ENCODE measurements around the gene DNAH9.

The DNAH9 gene

GRCh38 chr17:11981862-11982261 is 383.6 kb downstream of the DNAH9 start:
- DNase-seq (ENCODE audit: low read depth in 2 of 2) = no peak

GRCh38 chr17:11986179-11986941 is 388.1 kb downstream of the DNAH9 start:
- no peak for DNase-seq (ENCODE audit: low read depth in 2 of 2)

DNA sequence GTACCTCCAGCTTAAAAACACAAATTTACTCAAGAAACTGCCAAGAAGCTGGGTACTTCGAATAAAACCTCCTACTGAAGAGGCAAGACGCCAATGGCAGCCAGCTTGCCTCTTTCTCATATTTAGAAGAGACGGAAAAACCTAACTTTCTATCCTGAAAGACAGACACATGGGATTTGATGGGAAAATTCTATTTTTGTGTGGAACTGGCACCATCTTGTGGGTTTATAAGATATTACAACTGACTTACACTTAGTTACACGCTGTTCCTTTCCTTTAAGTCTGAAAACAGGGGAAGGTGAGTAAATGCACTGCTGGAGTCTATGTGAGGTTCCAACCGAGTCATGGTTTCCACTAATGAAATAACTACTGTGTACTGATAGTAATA is 388.7 kb downstream of the DNAH9 start:
- DNase-seq (ENCODE audit: low read depth in 2 of 2) = no peak

- DNase-seq (ENCODE audit: low read depth in 2 of 2) = no peak
These were observed 392.2 kb downstream of the DNAH9 start for GRCh38 chr17:11990363-11990983.

DNA sequence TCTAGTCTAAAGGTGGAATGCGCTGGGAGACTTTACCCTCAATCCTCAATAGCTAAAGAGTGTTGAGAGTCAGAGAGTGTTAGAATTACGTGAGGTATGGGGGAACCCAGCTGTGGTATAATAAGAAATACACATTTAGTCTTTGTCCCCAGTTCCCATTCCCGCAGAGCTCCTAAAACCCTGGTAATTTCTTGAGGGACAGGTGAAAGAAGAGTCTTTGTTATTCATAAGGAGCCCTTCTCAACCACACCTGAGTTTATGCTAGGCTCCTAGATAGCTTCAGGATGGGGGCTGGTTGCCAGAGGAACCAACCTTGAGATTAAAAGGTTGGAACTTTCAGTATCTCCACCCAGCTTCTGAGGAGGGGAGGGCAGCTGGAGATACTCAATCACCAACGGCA is 393.2 kb downstream of the DNAH9 start:
- DNase-seq (ENCODE audit: low read depth in 2 of 2) = no peak

DNA sequence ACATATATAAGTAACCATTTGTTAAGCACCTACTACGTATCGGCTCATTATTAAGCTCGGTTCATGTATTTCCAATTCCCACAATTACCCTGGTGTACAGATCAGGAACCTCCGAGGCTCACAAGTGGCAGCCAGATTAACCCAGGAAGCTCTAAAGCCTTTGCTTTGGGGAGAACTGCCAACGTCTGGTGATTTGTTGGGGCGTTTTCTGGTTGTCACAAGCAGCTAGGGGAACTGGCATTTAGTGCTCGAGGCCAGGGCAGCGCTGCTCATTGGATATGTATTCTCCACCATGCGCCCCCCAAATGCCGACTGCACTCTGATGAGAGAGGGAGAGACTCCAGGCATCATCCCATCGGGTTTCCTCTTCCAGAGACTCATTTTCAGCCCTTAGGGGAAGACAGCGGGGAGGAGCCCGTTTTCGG is 398.5 kb downstream of the DNAH9 start:
- DNase-seq (ENCODE audit: low read depth in 2 of 2) = peak; percentile 13

DNA sequence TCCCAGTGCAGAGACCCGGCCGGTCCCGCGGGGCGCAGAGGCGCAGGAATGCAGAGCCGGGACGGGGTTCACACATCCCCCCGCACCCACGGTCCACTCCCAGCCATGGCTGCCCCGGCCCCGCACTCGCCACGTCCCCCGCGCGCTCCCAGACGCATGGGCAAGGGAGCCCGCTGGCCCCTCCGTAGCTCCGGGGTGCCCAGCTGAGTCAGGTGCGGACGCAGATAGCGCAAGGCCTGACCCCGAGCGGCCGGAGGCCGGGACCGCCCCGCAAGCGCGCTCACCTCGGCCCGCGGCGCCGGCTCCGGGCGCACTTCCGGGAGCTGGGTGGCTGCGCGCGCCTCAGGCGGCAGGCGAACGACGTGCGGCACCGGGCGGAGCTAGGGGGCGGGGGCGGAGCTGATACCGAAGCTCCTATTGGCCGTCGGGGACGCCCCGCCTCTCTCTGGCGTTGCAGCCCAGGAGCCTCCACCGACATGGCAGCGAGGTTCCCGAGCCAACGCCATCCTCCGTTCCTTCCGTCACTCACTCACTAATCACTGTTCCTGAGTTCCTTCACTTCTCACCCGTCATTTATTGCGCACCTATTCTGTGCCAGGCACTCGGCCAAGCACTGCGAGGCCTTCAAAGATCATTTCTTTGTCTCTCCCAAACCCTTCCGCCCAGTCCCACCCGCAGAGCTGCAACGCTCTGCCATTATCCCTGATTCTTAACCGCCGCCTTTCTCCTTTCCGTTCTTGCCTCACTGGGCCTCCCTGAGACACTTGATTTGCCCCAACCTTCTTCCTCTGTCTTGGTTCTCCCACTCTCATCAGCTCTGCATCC is 399.1 kb downstream of the DNAH9 start, which contains the start of gene ZNF18:
ZNF18 (minus strand) TSS at position 329 of the 825 bp plus-strand sequence. CDS start 4,646 bp downstream, outside the sequence.
- peak; percentile 87 to 88 for DNase-seq (ENCODE audit: low read depth in 2 of 2)

GRCh38 chr17:11997972-11998233 is 399.6 kb downstream of the DNAH9 start:
- no peak for DNase-seq (ENCODE audit: low read depth in 2 of 2)

- DNase-seq (ENCODE audit: low read depth in 2 of 2) = no peak
These were observed 401.4 kb downstream of the DNAH9 start for GRCh38 chr17:11999696-12000095.

DNA sequence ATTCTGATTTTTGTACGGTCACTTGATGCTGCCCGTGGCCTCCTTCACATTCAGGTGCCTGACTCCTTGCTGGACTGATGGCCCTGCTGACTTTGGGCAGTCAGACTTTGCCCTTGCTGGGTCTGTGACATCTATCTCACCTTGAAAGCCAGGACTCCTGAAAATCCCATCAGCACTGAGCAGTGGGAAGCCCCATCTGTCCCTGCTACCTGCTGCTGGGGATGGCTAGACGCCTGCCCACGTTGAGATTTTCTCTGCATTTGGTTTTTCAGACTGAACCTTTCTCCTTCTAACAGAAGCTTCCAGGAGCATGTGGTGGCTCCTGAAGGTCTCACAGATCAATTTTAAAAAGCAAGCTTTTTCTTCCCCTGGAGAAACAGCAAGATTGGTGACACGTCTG is 409.2 kb downstream of the DNAH9 start:
- DNase-seq (ENCODE audit: low read depth in 2 of 2) = no peak

Data from stimulated activated CD8-positive, alpha-beta memory T cell treated with anti-CD3 and anti-CD28 coated beads, Interleukin-7, amount 100 ng/mL, for 1 hour (primary cell).